ENCODE measurements around the gene SPANXD.
"Not testable (repeated sequence)": the region's sequence is repeated elsewhere in the genome, so short reads cannot be mapped to it uniquely, and the experiment has no call there.

SPANXD gene, protein sequence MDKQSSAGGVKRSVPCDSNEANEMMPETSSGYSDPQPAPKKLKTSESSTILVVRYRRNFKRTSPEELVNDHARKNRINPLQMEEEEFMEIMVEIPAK

GRCh38 chrX:141698639-141699038 is at the start of gene SPANXD:
Gene SPANXD (minus strand): TSS chrX:141698739. CDS start chrX:141698405, 334 bp downstream.
- DNase-seq: not testable (repeated sequence)

DNA sequence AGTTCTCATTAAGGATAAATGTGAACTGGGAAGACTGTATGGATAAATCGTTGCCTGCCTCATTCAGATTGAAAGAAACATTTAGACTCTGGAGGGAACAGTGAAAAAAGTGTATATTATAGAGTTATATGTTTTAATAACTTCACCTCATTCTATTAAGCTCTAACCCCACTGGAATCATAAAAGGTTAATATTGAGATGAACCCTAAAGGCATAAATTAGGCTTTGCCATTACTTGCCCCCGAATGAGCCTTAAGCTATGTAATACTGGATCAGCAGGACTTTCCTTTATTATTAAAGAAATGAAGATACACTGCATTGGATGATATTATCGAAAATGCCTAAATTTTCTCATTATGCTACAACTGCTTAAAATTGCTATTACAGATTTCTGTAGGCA is 44.1 kb upstream of the SPANXD start:
- DNase-seq: no peak

DNA sequence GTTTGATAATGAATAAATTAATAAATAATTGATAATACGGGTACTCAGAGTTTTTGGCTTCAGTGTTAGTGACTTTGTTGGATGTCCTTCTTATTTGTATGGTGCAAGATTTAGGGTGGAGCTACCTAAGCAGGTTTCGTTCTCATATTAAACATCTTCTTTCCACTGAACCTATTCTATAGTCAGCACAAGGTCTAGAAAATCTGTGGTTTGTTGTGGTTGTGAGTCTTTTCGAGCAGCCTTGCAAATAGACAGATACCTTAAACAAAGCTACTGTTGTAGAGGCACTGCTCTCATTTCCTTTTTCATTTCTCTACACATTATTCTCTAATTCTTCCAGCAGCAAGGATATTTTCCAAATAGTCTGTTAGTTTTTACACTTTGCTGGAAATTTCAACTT is 38.1 kb upstream of the SPANXD start:
- DNase-seq: no peak

GRCh38 chrX:141733371-141733770 is 34.8 kb upstream of the SPANXD start:
- no peak for DNase-seq

- no peak for DNase-seq
Observed at GRCh38 chrX:141732031-141732430, 33.5 kb upstream of the SPANXD start.

GRCh38 chrX:141724186-141724585 is 25.6 kb upstream of the SPANXD start:
- no peak for DNase-seq

DNA sequence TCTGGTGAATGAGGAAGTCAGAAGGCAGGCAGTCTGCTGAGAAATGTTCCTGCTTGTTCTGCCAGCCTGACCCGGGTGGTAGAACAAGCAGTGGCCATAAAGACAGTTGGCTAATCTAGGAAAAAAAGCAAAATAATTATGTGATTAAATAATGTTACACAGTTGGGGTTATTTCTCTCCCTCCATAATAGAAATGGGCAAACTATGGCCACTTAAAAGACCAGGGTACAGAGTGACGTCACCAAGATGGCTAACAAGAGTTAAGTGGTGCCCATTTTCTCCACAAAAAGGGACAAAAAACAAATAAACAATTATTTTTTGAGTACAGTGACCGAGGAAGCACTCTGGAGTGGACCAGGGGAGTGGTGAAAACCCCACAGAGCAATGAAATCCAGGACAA is 16.1 kb upstream of the SPANXD start:
- DNase-seq: no peak

- DNase-seq: no peak
Observed at GRCh38 chrX:141701072-141701471, 2.5 kb upstream of the SPANXD start.

DNA sequence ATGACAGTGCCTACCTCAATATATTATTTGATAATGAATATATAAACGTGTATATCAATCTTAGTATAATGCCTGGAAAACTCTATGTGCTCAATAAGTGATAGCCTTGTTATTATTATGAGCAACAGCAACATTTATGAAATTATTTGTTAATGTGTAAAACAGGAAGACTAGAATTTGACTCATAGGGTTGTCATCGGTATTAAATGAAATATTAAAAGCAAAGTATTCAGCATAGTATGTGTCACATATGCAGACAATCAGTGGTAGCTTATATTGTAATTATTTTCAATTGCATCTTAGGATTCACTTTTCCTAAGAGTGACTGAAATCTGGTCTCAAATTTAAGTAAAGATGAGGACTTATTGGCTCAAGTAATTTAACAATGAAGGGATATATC is 24.6 kb downstream of the SPANXD start:
- no peak for DNase-seq

DNA sequence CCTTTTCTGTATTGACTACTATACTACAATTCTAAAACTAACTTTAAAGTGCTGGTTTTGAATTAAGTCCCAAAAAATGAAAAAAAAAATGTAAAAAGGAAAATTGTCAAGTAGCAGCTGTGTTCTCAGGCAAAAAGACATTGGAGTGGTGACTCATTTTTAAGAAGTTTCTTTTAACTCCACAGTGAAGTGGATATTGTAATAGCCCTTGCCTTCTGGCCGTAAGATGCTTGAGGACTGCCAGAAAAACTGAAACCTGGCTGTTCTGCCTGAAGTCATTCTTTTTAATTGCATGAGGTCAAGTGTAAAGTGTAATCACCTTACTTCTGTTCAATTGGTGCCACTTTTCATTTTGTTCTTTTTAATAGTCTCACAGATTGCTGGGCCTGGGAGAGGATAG is 28.9 kb downstream of the SPANXD start:
- DNase-seq: no peak

- DNase-seq: no peak
Observed at GRCh38 chrX:141668371-141668770, 30.2 kb downstream of the SPANXD start.

DNA sequence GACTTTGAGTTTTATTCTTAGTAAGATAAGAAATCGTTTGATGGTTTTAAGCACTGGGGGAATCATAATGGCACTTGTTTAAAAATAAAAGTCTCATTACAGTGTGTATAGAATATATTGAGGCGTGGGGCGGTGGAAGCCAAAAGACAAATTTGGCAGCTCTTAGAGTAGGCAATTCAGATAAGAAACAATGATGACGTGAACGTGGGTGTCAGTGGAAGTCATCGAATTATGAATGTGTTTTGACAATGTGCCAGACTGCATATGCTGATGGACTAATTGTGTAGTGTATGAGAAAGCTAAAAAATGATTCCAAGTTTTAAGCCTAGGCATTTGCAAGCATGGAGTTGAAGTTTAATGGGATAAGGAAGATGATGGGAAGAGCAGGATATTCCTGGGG is 35.8 kb downstream of the SPANXD start:
- DNase-seq: no peak

GRCh38 chrX:141652286-141652685 is 46.3 kb downstream of the SPANXD start:
- no peak for DNase-seq

Measured in islet precursor cell (in vitro differentiated cells).